WERI-Rb-1 (cell line): ENCODE measurements around the gene ZNF117.

ENCODE experiments used
- DNase-seq: peaks from one replicate; pipeline ENCODE4 v3.0.0-alpha.2; 2020
- H3K27ac ChIP-seq: fragments of 250-450 bp; sonication (Bioruptor Pico); 2 replicates; pipeline ENCODE4 v1.5.1; 2020; ENCODE audit warnings: mild to moderate bottlenecking, moderate library complexity
- H3K27me3 ChIP-seq: fragments of 250-450 bp; sonication (Bioruptor Pico); 2 replicates; pipeline ENCODE4 v1.5.1; 2021; ENCODE audit warnings: mild to moderate bottlenecking, low read depth, moderate library complexity; ENCODE audit not compliant: insufficient read depth, severe bottlenecking
- H3K36me3 ChIP-seq: fragments of 250-450 bp; sonication (Bioruptor Pico); 2 replicates; pipeline ENCODE4 v1.5.1; 2020; ENCODE audit warnings: mild to moderate bottlenecking, moderate library complexity
- H3K4me3 ChIP-seq: 2 replicates; pipeline ENCODE4 v1.5.1; 2011; ENCODE audit warnings: low read depth, mild to moderate bottlenecking, control low read depth, low read length
- H3K9me3 ChIP-seq: fragments of 250-450 bp; sonication (Bioruptor Pico); 2 replicates; pipeline ENCODE4 v1.5.1; 2021; ENCODE audit warnings: mild to moderate bottlenecking, moderate library complexity; ENCODE audit not compliant: severe bottlenecking
- TF ChIP-seq, protein P1 (sequence below): IDR thresholded peaks from 2 replicates; pipeline ENCODE4 v1.5.1; 2011; ENCODE audit warnings: low read depth, mild to moderate bottlenecking, control low read depth, inconsistent platforms, low read length

ZNF117 gene

DNA sequence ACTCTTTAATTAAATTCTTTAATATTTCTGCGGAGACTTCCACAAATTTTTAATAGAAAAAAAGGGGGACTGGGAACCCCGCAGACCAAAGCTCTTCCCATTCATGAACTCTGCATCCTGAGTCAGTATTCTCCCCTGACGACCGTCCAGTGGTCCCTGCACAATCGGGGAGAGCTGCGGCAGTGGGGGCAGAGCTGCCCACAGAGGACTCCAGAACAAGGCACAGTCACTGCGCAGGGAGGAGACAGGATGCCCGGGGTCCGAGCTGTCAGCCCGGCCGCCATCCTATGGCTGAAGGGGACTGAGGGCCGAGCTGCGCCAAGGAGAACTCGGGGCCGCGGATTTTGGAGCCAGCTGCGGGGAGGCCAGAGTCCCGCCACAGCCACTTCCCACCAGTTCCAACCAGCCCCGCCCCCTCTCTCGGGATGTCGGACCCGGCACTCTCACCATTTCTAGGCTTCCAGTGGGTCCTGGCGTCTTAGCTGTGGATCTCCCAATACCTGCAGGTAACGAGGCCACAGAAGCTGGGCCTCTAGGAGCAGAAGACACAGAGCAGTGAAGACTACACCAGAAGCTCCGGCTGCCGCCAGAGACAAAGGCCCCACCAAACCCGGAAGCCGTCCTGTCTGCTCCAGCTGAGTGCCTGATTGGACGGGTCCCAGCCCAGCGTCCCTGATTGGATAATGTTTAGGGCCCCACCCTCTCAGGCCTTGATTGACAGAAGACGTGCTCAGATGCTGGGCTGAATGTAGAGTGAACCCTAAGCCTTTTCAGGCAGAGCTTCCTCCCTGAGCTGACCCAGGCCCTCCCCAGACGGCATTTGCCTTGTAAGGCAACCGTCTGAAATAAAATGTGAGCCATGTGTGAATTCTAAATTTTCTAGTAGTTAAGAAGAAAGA is 15.5 kb upstream of the ZNF117 start, which contains the start of gene ERV3-1:
ERV3-1 (minus strand) TSS at position 594 of the 899 bp plus-strand sequence. CDS start 13,661 bp downstream, outside the sequence.
- TF ChIP-seq, protein P1, sequence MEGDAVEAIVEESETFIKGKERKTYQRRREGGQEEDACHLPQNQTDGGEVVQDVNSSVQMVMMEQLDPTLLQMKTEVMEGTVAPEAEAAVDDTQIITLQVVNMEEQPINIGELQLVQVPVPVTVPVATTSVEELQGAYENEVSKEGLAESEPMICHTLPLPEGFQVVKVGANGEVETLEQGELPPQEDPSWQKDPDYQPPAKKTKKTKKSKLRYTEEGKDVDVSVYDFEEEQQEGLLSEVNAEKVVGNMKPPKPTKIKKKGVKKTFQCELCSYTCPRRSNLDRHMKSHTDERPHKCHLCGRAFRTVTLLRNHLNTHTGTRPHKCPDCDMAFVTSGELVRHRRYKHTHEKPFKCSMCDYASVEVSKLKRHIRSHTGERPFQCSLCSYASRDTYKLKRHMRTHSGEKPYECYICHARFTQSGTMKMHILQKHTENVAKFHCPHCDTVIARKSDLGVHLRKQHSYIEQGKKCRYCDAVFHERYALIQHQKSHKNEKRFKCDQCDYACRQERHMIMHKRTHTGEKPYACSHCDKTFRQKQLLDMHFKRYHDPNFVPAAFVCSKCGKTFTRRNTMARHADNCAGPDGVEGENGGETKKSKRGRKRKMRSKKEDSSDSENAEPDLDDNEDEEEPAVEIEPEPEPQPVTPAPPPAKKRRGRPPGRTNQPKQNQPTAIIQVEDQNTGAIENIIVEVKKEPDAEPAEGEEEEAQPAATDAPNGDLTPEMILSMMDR: no peak
- peak within 1 kb of the TSS; percentile 91 for H3K27ac ChIP-seq

DNA sequence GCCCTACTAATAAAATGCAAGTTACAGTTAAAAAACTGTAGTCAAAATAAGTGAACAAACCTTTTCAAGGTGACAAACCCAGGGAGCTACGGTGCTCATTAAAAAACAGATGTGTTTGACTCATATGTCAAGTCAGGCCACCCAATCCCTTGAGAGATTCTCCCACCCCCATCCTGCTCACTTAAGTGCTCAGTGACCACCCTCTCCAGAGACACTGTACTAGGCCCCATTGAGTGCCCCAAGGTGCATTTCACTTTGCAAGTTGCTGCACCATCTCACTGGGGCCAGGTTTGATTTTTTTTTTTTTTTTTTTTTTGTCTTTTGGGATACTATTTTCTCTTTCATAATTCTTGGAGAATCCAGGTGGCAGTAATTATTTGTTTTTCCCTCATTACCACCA is 13.7 kb upstream of the ZNF117 start:
- H3K9me3 ChIP-seq: no peaks in the 10 kb centered on the region
- H3K27ac ChIP-seq: no peak overlapping the region
- DNase-seq: no peak
- H3K27me3 ChIP-seq: no peaks in the 10 kb centered on the region
- H3K36me3 ChIP-seq: peaks cover 25% of the 10 kb centered on the region
- TF ChIP-seq, protein P1: no peak
- no peak overlapping the region for H3K4me3 ChIP-seq

More for the DNA sequence above, 15.5 kb upstream of the ZNF117 start, which contains the start of gene ERV3-1:
- H3K9me3 ChIP-seq: no peaks in the 10 kb centered on the region
- peaks cover 19% of the 10 kb centered on the region for H3K36me3 ChIP-seq
- DNase-seq: peak; percentile 96
- H3K4me3 ChIP-seq: peak within 1 kb of the TSS; percentile 82
- no peaks in the 10 kb centered on the region for H3K27me3 ChIP-seq

- H3K9me3 ChIP-seq: no peaks in the 10 kb centered on the region
- H3K4me3 ChIP-seq: no peak overlapping the region
- TF ChIP-seq, protein P1: no peak
- no peaks in the 10 kb centered on the region for H3K27me3 ChIP-seq
- no peak for DNase-seq
- H3K36me3 ChIP-seq: peaks cover 39% of the 10 kb centered on the region
- no peak overlapping the region for H3K27ac ChIP-seq
Measured at GRCh38 chr7:65002972-65003585, 12.2 kb upstream of the ZNF117 start.

- Histone ChIP-seq H3K9me3 (no peaks in the 10 kb centered on the region), H3K27ac (no peak overlapping the region), H3K4me3 (no peak overlapping the region), H3K36me3 (peaks cover 38% of the 10 kb centered on the region), H3K27me3 (no peaks in the 10 kb centered on the region)
- TF ChIP-seq, protein P1: no peak
- DNase-seq: no peak
Measured at GRCh38 chr7:65001291-65001814, 10.5 kb upstream of the ZNF117 start.

GRCh38 chr7:64999165-65000004 is 8.5 kb upstream of the ZNF117 start:
- TF ChIP-seq, protein P1: no peak
- no peak for DNase-seq
- no peaks in the 10 kb centered on the region for H3K9me3 ChIP-seq
- no peaks in the 10 kb centered on the region for H3K27me3 ChIP-seq
- H3K36me3 ChIP-seq: peaks cover 33% of the 10 kb centered on the region
- no peak overlapping the region for H3K27ac ChIP-seq
- no peak overlapping the region for H3K4me3 ChIP-seq
